DMS153 treated with DMSO at 0.1 percent for 48 hours (cell line): ENCODE measurements around the gene CTU2.

ENCODE experiments used
- DNase-seq: peaks from one replicate; lab custom pipeline; 2025; ENCODE audit not compliant: unreplicated experiment; lab: John Stamatoyannopoulos, UW

CTU2 gene

DNA sequence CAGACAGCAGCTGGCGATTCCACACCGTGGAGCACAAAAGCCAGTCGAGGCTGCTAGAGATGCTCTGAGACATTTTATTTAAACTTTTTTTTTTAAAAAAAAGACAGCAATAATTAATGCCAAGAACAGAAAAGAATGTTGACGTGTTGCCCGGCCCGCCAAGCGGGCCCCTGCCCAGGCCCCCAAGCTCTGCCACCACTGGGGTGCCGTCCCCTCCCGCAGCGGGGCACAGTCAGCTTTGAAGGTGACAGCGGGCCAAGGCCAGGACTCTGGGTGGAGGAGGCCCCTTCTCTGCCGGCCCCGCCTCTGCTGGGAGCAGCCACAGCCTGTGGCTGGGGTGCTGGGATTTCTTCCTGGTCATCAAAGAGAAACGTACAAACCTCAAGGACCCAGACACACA, 9.9 kb upstream of the CTU2 start:
- DNase-seq: no peak

DNA sequence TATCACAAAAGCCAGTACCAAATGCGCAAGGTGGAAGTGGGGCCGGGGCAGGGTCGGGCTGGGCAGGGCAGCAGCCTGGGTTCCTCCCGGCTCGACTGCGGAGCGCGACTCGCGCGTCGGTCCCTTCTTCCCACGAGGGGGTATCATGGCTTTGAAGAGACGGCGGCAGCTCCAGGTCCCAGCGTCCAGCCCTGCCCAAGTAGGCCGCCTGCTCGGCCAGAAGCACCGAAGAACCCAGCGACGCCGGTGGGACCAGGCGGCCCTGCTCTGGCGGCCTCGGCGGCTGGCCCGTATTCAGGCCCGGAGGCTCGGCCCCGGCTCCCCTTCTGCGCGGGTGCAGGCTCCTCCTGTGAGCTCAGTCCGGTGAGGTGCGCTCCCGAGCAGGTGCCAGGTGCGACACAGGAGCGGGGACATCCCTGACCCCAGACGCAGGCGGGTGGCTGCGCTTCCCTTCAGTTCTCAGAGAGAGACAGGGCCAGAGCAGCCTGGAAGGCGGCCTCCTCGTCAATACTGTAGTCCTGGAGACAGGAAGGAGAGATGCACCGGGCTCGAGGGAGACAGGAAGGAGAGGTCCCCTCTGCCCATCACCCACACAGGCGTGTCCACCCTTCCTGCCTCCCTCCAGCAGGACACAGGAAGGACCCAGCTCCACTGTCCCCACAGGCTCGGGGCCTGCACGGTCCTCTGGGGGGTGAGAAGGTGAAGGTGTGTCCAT, 9.0 kb upstream of the CTU2 start:
- no peak for DNase-seq

DNA sequence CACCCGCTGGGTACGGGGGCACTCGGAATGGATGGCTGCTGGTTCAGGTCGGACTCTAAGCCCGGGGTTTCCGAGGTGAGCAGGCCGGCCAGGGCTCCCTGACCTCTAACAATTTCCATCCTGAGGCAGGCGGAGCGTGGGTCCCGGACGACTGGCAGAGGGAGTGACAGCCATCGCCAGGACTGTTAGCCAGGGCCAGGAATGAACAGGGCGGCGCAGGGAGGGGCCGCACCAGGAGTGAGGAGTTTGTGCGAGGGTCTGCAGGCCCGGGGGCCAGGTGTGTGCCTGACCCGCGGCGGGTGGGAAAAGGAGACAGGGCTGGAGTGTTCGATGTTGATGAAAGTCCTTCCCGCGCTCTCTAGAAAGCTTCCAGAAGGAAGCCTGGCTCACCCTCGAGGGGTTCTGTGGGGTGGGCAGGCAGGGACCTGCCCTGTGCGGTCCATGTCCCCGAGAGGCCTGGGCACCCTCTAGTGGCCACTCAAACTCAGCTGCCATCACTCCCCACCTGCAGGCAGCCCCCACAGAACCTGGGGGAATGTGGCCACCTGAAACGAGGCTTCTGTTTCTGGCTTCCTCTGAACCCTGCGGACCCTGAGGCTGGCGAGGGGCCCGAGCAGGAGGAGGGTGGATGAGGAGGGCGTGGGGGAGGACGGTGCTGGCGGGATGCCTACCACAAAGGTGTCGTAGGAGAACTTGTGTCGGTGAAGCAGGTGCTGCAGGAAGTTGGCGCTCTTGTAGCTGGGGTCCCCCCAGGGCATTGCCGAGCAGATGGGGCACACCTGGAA, 8.3 kb upstream of the CTU2 start:
- DNase-seq: no peak

DNA sequence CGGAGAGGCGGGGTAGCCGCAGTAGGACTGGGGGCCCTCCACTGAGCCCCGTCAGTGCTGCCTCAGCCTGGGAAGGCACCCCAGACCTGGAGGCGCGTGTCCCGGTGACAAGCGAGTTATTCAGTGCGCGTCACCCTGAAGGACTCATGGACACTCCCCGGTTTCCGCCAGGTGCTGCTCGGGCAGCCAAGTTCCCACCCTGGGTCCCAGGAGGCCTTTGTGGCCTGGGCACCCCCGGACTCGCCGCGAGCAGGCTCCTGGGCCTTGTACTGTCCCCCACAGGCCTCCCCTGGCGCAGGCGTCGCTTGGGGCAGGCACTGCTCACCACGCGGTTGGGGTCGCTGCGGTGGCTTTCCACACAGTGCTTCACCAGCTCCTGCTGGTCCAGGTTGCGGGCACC, 7.7 kb upstream of the CTU2 start:
- DNase-seq: no peak

DNA sequence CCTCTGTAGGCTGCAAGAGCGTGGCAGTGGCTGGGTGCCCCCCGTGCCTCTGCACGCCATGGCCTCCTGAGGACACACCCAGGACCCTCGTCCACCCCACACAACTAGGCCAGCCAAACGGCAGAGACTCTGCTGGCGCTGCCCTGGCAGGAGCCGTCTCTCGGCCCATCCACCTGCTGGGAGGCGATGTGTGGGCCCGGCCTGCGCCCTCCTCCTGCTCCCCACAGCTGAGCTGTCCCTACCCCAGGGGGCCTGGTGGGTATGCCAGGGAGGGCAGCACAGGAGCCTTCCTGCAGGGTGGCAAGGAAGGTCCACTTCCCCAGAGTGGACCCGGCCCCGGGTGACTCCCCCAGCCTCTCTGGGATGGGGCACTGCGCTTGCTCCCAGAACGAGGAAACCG, 7.1 kb upstream of the CTU2 start:
- no peak for DNase-seq

DNA sequence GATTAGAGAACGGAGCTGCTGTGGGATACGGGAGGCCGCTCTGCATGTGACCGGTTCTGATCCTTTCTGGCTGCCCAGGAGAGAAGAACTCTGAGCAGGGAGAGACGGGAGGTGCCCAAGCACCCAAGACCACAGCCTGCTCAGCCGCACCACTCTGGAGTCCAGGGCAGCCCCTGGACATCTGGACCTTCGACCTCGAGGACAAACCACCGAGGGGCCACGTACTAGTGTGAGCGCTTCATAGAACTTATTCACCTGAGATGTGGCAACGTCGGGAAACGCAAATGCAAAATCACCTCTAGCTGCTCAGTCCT, 6.0 kb upstream of the CTU2 start:
- DNase-seq: no peak

DNA sequence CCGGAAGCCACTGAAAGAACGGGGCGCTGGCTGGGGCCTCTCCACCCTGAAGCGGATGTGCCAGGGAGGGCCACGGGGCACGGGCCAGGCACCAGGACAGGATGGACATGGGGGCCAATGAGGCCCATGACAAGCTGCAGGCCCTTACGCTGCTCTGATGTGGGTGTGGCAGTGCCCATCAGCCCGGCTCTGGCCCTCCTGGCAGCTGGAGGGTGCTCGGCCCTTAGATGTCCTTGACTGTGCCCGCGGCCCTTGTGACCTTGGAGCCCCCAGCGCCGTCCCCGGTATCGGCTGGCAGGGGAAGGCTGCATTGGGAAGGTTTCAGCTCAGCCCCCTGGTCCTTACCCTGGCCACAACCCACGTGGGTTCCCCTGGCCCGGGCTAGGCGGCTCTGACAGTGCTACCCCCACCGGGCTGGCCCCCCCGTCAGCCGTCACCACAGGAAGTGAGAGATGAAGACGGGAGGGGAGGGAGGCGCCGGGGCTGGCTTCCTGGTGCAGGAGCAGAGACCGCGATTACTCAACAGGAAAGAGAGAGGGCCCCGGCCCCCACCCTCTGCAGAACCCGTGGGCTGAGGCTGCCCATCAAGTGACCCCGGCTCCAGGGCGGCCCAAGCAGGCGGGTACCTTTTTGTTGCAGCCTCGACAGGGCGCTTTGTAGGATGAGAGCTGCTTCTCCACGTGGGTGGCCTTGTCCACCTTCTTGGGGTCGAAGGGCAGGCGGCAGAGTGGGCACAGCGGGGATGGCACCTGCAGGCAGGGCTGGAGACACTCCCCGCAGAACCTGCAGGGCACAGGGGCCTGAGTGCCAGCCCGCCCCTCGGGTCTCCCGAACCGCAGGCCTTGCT, 5.4 kb upstream of the CTU2 start:
- DNase-seq: no peak

DNA sequence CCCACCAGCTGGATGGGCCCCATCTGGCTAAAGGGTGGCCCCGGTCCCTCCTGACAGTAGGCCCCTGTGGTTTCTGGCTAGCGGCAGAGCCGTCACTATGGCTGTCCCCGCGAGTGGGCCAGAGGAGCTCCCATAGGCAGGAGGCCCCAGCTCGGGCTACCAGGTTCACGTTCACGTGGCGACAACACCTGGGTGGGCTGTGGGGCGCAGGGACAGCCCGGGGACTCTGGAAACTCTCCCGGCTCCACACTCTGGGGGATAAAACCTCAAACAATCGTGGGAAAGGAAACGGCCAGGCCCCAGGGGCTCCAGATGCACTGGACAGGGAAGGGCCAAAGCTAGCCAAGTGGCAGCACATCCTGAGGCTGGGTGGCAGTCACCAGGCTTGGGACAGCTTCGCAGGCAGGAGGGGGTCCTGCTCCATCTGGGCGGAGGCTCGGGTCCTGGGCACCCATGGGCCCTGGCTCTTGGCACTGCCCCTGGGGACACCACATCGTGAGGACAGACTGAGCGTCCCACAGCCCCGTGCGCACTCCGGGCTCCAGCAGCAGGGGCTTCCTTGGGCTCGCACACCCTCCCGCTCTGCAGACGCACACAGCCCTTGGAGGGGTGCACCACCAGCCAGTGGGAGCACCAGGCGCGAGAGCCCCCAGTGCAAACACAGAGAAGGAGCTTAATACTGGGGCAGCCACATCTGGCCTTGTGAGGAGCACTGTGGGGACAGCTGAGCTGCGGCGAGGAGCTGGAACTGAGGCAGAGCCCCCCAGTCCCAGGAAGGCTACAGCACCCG, 4.5 kb upstream of the CTU2 start:
- no peak for DNase-seq

DNA sequence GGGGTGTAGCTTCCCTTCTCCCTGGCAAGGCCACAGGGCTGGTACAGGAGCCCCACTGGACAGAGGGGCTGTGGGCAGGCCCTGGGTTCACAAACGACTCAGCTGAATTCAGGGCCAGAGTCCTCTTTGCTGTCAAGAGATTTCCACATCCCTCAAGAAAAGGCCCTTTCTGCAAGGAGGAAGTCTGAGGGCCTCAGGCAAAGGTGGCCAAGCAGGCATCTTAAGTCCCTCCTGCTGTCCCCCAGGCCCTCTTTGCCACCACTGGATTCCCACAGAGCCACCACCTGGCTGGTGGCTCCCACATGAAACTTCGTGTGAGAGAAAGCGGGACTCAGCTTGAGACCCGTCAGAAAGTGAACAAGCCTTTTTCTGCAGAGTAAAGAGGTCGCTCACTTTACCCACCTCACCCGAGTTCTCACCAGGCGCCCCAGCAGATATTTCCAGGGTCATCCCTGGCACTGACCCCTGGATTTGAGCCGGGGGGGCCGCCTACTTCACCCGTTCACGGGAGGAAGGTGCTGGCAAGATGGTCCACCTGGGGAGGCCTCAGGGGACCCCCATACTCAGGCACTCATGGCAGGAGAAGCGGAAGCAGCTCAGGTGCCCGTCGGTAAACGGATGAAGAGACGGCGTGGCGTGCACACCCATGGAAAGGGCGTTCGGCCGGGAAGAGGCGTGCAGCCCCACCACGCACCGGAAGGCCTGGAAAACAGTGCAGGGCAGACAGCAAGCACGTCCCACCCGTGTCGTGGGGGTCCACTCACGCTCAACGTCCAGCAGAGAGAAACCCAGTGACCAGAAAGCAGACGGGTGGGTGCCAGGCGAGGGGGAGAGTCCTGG, 3.7 kb upstream of the CTU2 start:
- DNase-seq: no peak

DNA sequence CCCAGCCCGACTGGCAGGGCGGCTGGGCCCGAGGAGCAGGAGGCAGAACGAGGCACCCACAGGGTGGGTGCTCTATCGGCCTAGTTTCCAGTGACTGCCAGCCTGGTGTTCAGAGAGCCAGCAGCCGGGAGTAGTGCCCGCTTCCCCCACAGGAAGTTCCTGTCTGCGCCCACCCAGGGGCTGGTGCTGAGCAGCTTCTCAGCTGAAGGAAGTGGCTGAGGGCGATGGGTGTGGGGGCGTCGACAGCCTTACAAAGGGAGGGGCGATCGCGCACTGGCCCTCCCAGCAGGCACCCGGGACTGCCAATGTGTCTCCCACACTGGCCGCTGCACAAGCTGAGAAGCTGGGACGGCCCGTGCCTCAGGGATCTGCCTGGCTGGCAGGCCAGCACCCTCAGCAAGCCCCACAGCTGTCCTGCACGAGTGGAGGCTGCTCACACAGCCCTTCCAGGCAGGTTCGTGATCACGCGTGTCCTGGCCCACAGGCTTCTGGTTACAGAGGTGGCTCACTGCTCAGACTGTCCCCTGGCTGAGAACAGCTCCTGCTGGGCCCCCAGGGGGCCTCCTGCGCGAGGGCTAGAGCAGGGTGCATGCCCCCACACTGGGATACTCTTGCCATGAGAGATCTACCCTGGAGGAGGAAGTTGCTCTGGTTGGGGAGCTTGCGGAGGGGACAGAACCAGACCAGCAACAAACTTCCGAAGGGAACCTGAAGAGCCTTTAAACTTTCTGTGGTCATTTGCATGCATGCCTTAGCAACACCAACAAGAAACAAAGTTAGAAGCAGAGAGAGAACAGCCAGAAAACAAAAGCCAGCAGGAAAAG, 2.6 kb upstream of the CTU2 start:
- no peak for DNase-seq

DNA sequence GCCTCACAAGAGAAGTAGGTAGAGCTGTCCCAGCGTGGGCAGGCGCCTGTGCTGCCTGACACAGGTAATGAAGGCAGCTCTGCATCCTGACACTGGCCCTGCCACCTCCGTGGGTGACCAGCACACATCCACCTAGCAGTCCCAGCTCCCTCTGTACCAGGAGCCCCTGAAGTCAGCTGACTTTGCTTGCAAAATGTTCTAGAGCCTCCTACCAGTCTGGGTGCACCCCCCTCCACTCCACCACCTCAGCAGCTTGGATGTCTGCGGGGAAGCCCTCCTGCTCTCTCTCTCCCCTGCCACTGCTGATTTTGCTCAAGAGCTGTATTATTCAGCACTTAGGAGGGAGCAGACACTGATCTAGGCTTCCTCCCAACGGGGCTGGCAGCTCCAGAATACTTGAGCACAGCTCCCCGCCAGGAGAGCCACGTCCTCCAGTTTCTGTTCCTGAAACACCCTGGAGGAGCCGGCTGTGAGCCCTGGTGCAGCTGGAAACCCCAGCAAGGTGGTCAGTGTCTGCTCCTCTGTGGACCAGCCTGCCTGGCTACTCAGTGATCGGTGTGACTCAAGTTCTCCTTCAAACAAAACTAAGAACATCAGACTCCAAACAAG, 1.1 kb upstream of the CTU2 start:
- no peak for DNase-seq

DNA sequence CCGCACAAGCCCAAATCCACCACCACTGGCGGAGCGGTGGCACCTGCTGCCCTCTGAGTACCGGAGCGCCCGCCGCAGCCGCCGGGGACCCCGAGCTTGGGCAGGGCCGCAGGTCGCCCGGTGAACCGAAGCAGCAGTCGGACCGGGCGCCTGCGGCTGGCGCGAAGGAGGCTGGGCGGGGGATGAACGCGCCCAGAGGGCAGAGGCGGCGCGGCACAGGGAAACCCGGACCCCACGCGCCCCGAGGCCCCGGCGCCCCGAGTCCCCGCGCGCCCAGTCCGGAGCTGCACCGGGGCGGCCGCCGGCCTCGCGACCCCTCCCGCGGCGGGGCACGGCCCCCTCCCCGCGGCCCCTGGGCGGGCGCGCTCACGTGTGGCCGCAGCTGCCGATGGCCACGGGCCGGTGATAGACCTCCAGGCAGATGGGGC, 488 bp upstream of the CTU2 start:
- no peak for DNase-seq

DNA sequence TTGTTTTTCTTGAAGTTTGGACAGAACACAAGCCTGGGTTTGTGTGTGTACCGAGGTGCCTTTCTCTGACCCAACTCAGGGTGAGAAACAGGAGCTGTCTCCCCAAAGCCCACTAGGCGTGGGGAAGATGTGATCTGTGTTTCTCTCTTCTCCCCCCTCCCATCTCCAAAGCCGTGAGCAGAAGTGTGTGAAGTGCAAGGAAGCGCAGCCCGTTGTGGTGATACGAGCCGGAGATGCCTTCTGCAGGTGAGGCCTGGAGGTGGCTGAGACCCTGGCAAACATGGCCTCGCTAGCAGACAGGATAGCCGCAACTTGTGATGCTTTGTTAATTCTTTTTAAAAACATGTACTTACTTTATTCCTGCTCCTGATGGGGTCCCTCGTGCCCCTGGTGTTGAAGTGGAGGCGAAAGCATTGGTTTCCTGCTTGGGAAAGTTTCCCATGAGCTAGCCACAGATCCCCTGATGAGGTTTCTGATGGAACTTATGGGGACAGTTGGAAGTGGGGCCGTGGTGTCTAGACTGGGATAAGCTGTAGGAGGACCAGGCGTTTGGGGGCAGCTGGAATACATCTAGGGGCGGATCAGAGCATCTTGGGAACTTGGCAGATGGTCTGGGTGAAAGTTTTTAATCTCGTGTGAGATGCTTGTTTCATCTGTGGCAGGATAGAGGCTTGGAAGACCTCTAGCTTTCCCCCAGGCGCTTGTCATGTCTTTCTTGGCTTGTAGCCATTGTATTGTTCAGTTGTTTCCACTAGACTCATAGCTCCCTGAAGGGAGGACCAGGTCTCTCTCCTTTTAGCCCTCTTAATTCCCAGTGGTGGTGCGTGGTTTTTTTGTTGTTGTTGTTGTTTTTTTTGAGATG, 893 bp downstream of the CTU2 start:
- no peak for DNase-seq

DNA sequence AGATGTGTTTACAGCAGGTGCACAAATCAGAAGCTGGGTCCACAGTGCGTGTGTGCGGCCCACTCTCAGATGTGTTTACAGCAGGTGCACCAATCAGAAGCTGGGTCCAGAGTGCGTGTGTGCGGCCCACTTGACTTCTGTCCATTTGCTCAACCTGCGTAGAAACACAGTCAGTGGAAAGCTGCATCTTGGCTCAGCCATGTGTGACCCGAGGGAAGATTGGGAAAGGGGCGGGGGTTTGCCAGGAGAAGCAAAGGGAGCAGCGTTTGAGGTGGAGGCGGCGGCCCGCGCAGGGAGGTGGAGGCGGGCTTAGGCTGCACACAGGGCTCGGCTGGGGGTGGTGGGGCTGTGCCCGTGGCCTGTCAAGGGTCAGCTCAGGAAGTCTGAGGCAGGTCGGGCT, 4.3 kb downstream of the CTU2 start:
- no peak for DNase-seq

DNA sequence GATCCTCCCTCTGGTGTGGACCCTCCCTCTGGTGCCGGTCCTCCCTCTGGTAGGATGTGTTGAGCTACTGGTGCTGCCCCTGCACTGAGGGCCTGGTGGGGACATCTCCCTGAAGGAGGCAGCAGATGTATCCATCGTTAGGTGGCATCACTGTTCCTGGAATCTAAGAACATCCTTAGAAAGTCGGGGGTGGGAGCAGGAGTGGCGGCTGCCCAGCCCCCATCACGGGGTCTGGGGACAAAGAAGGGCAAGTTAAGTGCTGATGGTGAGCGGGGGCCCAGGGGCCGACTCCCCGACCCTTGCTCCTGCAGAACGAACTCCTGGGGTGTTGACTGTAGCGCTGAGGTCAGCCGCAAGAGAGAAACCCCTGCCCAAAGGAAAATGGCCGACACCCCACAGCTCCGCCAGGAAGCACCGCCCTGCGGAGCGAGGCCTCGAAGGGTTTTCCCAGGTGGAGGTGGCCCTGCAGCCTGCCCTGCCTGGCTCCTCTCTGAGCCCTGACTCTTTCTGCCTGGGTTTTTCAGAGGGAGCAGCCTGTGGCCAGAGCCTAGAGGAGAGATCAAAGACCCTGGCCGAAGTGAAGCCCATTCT, 5.5 kb downstream of the CTU2 start:
- DNase-seq: no peak

DNA sequence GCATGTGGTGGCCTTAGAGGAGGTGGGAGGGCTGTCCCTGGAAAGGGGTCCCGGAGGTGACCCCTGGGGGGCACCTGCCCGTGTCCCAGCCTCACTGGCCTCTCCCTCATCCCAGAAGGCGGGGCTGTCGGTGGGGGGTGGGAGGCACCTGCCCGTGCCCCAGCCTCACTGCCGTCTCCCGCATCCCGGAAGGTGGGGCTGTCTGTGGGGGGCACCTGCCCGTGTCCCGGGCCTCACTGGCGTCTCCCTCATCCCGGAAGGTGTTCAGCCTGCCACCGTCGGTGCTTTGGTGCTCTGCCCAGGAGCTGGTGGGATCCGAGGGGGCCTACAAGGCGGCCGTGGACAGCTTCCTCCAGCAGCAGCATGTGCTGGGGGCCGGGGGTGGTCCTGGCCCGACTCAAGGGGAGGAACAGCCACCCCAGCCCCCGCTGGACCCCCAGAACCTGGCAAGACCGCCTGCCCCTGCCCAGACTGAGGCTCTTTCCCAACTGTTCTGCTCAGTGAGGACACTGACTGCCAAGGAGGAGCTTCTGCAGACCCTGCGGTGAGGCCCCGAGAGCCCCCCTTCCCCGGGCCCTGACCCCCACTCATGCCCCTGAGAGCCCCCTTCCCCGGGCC, 6.2 kb downstream of the CTU2 start:
- no peak for DNase-seq

DNA sequence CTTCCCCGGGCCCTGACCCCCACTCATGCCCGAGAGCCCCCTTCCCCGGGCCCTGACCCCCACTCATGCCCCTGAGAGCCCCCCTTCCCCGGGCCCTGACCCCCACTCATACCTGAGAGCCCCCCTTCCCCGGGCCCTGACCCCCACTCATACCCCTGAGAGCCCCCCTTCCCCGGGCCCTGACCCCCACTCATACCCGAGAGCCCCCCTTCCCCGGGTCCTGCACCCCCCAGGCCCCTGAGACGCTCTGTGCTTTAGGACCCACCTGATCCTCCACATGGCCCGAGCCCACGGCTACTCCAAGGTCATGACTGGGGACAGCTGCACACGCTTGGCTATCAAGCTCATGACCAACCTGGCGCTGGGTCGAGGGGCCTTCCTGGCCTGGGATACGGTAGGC, 6.8 kb downstream of the CTU2 start:
- DNase-seq: no peak
